ENCODE data around the gene CC2D1A.

DNA sequence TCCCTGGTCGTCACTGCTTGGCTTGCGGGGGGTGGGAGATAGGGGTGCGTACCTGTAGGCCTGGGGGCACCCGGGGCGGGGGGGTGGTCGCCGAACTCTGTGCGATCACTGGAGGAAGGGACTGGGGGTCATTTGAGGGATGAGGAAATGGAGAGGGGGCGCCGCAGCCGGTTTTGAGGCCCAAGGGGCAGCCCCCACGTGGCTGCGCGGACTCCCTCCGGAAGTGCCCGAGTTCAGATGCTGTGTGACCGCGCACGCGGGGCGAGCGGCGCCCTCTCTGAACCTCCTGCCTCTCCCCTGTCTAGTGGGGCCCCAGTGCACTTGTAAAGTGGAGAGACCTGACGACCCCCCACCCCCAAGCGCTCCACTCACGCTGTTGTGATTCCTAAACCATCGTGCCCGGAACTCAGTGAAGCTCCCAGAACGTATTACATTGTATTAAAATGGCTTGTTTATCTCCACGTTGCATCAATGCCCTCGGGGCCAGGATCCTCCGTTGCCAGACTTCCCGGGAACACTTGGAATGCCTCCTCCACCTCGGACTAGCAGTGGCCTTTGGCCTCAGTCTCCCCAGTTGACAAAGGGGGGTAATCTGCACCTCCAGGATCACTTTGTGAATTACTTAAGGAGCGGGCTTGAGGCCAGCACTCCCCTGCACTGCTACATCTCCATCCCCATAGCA, 32.0 kb upstream of the CC2D1A start:
- TF ChIP-seq POLR2AphosphoS5 (IDR thresholded peaks at IDR 0.05; ENCODE audit: low read depth, low read length) (no peak), POLR2A (IDR thresholded peaks at IDR 0.05; ENCODE audit: low read depth, low read length) (no peak), TAF1 (IDR thresholded peaks at IDR 0.05; ENCODE audit: low read depth, low read length) (no peak)
